A549 treated with dexamethasone at 1 μM for 4 hours (cell line): ENCODE data around the gene KIR2DL4. TPM values are rescaled to one million over a fixed set of nuclear protein-coding genes. Genes with fewer than 3 reads are reported as not detected.

Experiments used
- total RNA-seq: library from RNA; stranded (reverse); fragments of 200-300 nt; extraction: Qiagen RNA extraction; gene quantifications from 5 replicates; pipeline ENCODE4 v1.2.3, GENCODE V29; 2022

Gene KIR2DL4
- not detected in 5 replicates for total RNA-seq

GRCh38 chr19:54803410-54803809, at the start of gene KIR2DL4:
Gene KIR2DL4 (plus strand): TSS chr19:54803610. CDS start chr19:54803652, 42 bp downstream.

GRCh38 chr19:54769646-54770045, 33.8 kb upstream of the KIR2DL4 start, which contains the start of gene KIR2DL1:
Gene KIR2DL1 (plus strand): TSS chr19:54769793. CDS start chr19:54769851, 58 bp downstream.

GRCh38 chr19:54816251-54816650, 12.8 kb downstream of the KIR2DL4 start, which contains the start of gene KIR3DL1:
Gene KIR3DL1 (plus strand): TSS chr19:54816468.

GRCh38 chr19:54832496-54832895, 29.1 kb downstream of the KIR2DL4 start, which contains the start of gene KIR2DS4:
Gene KIR2DS4 (plus strand): TSS chr19:54832676.

GRCh38 chr19:54850061-54850640, 46.7 kb downstream of the KIR2DL4 start, which contains the start of gene KIR3DL2:
Gene KIR3DL2 (plus strand): TSS chr19:54850443. CDS start chr19:54850476, 33 bp downstream.

Other genes starting within 250 kb of the KIR2DL4 start
- not detected in 5 replicates for gene LILRA2, start 229.8 kb upstream of the KIR2DL4 start, total RNA-seq
- not detected in 5 replicates for gene LILRA1, start 210.0 kb upstream of the KIR2DL4 start, total RNA-seq
- gene LILRB1, start 173.1 kb upstream of the KIR2DL4 start, total RNA-seq: 0.07 to 0.15 TPM in 2 of 5 replicates, not detected in the others
- not detected in 5 replicates for gene LILRB4, start 140.6 kb upstream of the KIR2DL4 start, total RNA-seq
- gene KIR3DL3, start 79.2 kb upstream of the KIR2DL4 start, total RNA-seq: not detected in 5 replicates
- not detected in 5 replicates for gene KIR2DL3, start 65.1 kb upstream of the KIR2DL4 start, total RNA-seq
- gene KIR2DL1, start 33.8 kb upstream of the KIR2DL4 start, total RNA-seq: not detected in 5 replicates
- not detected in 5 replicates for gene KIR3DL1, start 12.9 kb downstream of the KIR2DL4 start, total RNA-seq
- not detected in 5 replicates for gene KIR2DS4, start 29.1 kb downstream of the KIR2DL4 start, total RNA-seq
- gene KIR3DL2, start 46.8 kb downstream of the KIR2DL4 start, total RNA-seq: not detected in 5 replicates
- not detected in 5 replicates for gene FCAR, start 70.6 kb downstream of the KIR2DL4 start, total RNA-seq
- not detected in 5 replicates for gene NCR1, start 102.5 kb downstream of the KIR2DL4 start, total RNA-seq
- not detected in 5 replicates for gene NLRP7, start 143.9 kb downstream of the KIR2DL4 start, total RNA-seq
- 22.3 to 27.6 TPM (median 27.3 TPM) in 5 replicates for gene NLRP2, start 162.8 kb downstream of the KIR2DL4 start, total RNA-seq
- gene GP6, start 234.7 kb downstream of the KIR2DL4 start, total RNA-seq: 0.13 to 0.27 TPM (median 0.18 TPM) in 4 of 5 replicates, not detected in the other